Prostate gland (tissue), 2 donors: ENCODE data around the gene TGFBRAP1. TPM values are rescaled to one million over a fixed set of nuclear protein-coding genes. Genes with fewer than 3 reads are reported as not detected.

Experiments used
- DNase-seq: peaks from one replicate; pipeline ENCODE4 v3.0.0-alpha.2; 2019; ENCODE audit warnings: low spot score
- H3K27ac ChIP-seq, 2 donors: fragments of 200-600 bp; sonication (generic); 2 replicates each; pipeline ENCODE4 v1.5.1; 2017 to 2019
- H3K27me3 ChIP-seq: fragments of 200-600 bp; sonication (generic); replicated peaks from 2 replicates; pipeline ENCODE4 v1.5.1; 2019; ENCODE audit not compliant: insufficient read depth
- H3K36me3 ChIP-seq, 2 donors: fragments of 200-600 bp; sonication (generic); 1 replicate in 1 of 2; 2 replicates in 1 of 2; pipeline versions ENCODE4 v1.5.1 to v1.8.1; 2017 to 2019
- H3K4me1 ChIP-seq: fragments of 200-600 bp; sonication (generic); replicated peaks from 2 replicates; pipeline ENCODE4 v1.5.1; 2019
- H3K4me3 ChIP-seq, 2 donors: fragments of 200-600 bp; sonication (generic); 2 replicates each; pipeline ENCODE4 v1.5.1; 2017 to 2019
- H3K9me3 ChIP-seq: fragments of 200-600 bp; sonication (generic); 2 replicates; pipeline ENCODE4 v1.5.1; 2017
- POLR2A ChIP-seq: fragments of 450-650 bp; IDR thresholded peaks from one replicate; pipeline ENCODE4 v1.6.1; 2016; ENCODE audit warnings: antibody characterized with exemption, mild to moderate bottlenecking
- POLR2AphosphoS5 ChIP-seq: sonication (generic); formaldehyde crosslinking; IDR thresholded peaks from one replicate; pipeline ENCODE4 v1.6.1; 2017; ENCODE audit warnings: antibody characterized with exemption
- WGBS: methylation state at CpG from one replicate; pipeline ENCODE4 v1.1.5; 2018; 5-methylcytosine and 5-hydroxymethylcytosine counted together
- intact Hi-C: fragments of 100-400 bp; cut with DNase I; formaldehyde crosslinking; loops from one replicate; pipeline ENCODE4 v1.14.2; 2022
- total RNA-seq, 2 donors: library from RNA; depleted of rRNA; stranded (reverse); fragments of >200 nt; gene quantifications; one replicate each; pipeline ENCODE4 v1.1.0, GENCODE V29; 2016
- TF ChIP-seq, protein P1 (sequence below), 4 experiments: fragments of 200-600 bp in 2 of 4; fragments of 450-650 bp in 2 of 4; sonication (generic) in 2 of 4; IDR thresholded peaks; 1 replicate in 3 of 4; 2 replicates in 1 of 4; pipeline ENCODE4 v1.5.1; 2016 to 2019; ENCODE audit warnings: antibody characterized with exemption in 4 of 4, mild to moderate bottlenecking in 2 of 4, moderate library complexity in 2 of 4

TGFBRAP1 gene
- total RNA-seq, 2 donors from 2014 or later, result 29.9 to 30.0 TPM

- H3K27ac ChIP-seq, result no peak overlapping the region
- no peaks in the 10 kb centered on the region for H3K4me1 ChIP-seq
- H3K9me3 ChIP-seq, result no peaks in the 10 kb centered on the region
- intact Hi-C loops, result no loop called here
- peak; percentile 29 for DNase-seq
- WGBS, result 41% methylated on average over 4 of the region's 4 CpGs
- H3K4me3 ChIP-seq, result no peak overlapping the region
- no peaks in the 10 kb centered on the region for H3K27me3 ChIP-seq
- peaks cover 7 to 8% of the 10 kb centered on the region in 2 donors for H3K36me3 ChIP-seq
- TF ChIP-seq, protein P1, sequence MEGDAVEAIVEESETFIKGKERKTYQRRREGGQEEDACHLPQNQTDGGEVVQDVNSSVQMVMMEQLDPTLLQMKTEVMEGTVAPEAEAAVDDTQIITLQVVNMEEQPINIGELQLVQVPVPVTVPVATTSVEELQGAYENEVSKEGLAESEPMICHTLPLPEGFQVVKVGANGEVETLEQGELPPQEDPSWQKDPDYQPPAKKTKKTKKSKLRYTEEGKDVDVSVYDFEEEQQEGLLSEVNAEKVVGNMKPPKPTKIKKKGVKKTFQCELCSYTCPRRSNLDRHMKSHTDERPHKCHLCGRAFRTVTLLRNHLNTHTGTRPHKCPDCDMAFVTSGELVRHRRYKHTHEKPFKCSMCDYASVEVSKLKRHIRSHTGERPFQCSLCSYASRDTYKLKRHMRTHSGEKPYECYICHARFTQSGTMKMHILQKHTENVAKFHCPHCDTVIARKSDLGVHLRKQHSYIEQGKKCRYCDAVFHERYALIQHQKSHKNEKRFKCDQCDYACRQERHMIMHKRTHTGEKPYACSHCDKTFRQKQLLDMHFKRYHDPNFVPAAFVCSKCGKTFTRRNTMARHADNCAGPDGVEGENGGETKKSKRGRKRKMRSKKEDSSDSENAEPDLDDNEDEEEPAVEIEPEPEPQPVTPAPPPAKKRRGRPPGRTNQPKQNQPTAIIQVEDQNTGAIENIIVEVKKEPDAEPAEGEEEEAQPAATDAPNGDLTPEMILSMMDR (IDR thresholded peaks at IDR 0.05), result peak in 3 of 4 experiments; percentile 46 to 63 (median 54)
- TF ChIP-seq POLR2A, result no peak
- no peak for TF ChIP-seq POLR2AphosphoS5
Observed at GRCh38 chr2:105344704-105345345, 15.3 kb upstream of the TGFBRAP1 start.

DNA sequence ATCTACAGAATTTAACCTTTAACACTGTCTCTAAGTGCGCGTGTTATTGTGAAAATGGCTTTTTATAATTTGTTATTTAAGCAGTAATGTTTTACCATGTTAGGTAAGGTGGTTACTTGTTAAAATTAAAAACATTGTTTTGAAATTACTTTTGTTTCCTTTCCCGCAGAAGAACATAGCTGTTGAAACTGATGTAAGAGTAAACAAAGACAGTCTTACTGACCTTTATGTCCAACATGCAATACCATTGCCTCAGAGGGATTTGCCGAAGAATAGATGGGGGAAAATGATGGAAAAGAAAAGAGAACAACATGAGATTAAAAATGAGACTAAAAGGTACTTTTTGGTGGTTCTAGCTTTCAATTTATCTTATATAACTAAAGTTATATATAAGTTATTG lies 9.9 kb upstream of the TGFBRAP1 start:
- no peak for DNase-seq
- intact Hi-C loops, result no loop called here
- H3K4me3 ChIP-seq, result no peak overlapping the region
- no peak overlapping the region for H3K27ac ChIP-seq
- peaks cover 4 to 8% of the 10 kb centered on the region in 2 donors for H3K36me3 ChIP-seq
- WGBS, result 77% methylated on average over 4 of the region's 4 CpGs
- H3K27me3 ChIP-seq, result no peaks in the 10 kb centered on the region
- TF ChIP-seq POLR2AphosphoS5 (no peak), POLR2A (no peak)
- TF ChIP-seq, protein P1 (IDR thresholded peaks at IDR 0.05), result no peak
- H3K4me1 ChIP-seq, result peaks cover 7% of the 10 kb centered on the region
- H3K9me3 ChIP-seq, result no peaks in the 10 kb centered on the region

DNA sequence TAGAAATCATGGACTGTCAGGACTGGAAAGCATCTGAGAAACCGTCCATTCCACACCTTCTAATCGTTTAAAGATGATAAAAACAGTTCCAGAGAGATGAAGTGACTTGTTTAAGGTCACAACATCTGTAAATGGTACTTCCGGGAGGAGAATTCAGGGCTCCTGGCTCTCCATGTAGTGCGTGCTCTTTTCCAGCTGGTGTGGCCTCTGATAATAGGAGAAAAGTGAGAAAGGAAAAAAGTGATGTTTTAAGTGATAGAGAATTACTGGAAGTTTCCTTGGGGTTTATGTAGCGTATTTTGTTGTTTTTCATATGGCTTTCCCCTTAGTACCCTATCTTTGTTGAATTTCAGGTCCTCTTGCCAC lies 8.5 kb upstream of the TGFBRAP1 start:
- peaks cover 7% of the 10 kb centered on the region for H3K4me1 ChIP-seq
- H3K27me3 ChIP-seq, result no peaks in the 10 kb centered on the region
- no peak for DNase-seq
- H3K4me3 ChIP-seq, result peak overlapping the region; percentile 73 to 86
- WGBS, result 7% methylated on average over 5 of the region's 5 CpGs
- intact Hi-C loops, result no loop called here
- no peaks in the 10 kb centered on the region for H3K9me3 ChIP-seq
- H3K36me3 ChIP-seq, result peaks cover under 1 to 2% of the 10 kb centered on the region in 2 donors
- H3K27ac ChIP-seq, result peak overlapping the region; percentile 93 to 95
- TF ChIP-seq POLR2A, result no peak
- no peak for TF ChIP-seq POLR2AphosphoS5
- TF ChIP-seq, protein P1 (IDR thresholded peaks at IDR 0.05), result no peak

GRCh38 chr2:105337122-105338019 lies 7.8 kb upstream of the TGFBRAP1 start, which contains the start of gene C2orf49:
C2orf49 (plus strand) TSS chr2:105337540; CDS start chr2:105337588, 48 bp downstream.
- intact Hi-C loops, result no loop called here
- peak; percentile 74 for DNase-seq
- under 1% methylated on average over 57 of the region's 58 CpGs for WGBS
- Histone ChIP-seq H3K27ac (peak within 1 kb of the TSS; percentile 93 to 95), H3K36me3 (no peaks in the 10 kb centered on the region), H3K4me1 (peaks cover 7% of the 10 kb centered on the region), H3K4me3 (peak within 1 kb of the TSS; percentile 73 to 86), H3K27me3 (no peaks in the 10 kb centered on the region), H3K9me3 (no peaks in the 10 kb centered on the region)
- TF ChIP-seq POLR2AphosphoS5 (peak; percentile 92), POLR2A (no peak)
- TF ChIP-seq, protein P1 (IDR thresholded peaks at IDR 0.05), result peak in 1 of 4 experiments; percentile 17
